Activated CD4-positive, CD25-positive, alpha-beta regulatory T cell treated with anti-CD3 and anti-CD28 coated beads, Interleukin-2, amount 50 U/mL, for 72 hours (primary cell): Measurements from ENCODE around the gene DTX1.
A peak's percentile ranks its signal among the peaks of the same experiment; 100 is the strongest.

Experiments used
- DNase-seq: peaks from one replicate; pipeline ENCODE4 v3.0.0; 2021

DTX1 gene

DNA sequence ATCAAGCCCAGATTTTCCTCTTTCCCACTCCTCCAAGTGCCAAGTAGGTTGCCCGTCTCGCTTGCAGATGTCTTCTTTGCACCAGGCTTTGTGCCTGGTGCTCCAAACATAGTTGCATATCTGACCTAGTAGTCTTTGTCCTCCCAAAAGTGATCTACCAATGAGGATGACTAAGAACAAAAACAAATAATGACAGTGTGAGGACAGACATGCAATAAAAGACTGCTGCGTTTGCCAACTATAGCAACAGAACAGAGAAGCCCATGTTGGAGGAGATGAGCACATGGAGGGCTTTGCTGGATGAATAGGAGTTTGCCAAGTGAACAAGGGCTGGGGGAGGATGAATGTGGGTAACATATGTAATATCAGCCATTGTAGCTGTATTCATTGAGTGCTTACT, 15.6 kb downstream of the DTX1 start:
- no peak for DNase-seq

DNA sequence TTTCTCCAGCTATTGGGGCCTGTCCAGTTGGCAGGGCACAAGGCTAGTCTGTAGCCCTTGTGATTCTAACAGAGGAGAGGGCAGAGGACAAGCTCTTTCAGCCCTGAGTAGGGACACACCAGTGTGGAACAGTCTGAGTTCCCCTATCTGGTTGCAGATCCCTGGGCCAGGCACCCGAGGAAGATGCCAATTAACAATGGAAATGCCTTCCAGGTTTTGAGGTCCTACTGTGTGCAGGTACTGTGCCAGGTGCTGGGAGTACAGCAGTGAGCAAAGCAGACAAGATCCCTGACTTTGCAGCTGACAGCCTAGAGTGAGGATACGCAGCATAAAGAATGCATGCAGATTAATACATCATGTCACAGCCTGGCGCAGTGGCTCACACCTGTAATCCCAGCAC, 17.1 kb downstream of the DTX1 start:
- no peak for DNase-seq

DNA sequence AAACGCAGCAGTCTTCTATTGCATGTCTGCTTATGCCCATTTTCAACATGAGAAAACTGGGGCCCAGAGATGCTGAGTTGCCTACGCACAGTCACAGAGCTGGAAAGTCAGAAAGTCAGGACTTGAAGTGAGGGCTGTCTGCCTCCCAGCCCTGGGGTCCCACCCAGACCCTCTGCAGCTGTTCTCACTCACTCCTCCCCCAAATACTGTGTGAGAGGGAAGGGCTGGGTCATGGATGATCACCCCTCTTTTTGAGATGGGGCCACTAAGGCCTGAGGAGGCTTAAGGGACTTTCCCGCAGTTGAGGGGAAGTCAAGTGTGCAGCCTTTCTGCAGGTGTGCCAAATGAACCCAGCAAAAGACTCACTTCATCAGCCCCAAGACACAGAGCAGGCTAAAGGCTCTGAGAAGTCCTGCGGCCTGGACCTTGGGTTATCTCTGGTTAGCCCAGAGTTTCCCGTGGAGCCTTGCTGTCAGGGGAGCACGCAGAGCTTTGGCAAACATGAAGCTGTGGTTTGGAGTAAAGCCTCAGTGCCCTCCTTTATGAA, 18.7 kb downstream of the DTX1 start:
- no peak for DNase-seq

DNA sequence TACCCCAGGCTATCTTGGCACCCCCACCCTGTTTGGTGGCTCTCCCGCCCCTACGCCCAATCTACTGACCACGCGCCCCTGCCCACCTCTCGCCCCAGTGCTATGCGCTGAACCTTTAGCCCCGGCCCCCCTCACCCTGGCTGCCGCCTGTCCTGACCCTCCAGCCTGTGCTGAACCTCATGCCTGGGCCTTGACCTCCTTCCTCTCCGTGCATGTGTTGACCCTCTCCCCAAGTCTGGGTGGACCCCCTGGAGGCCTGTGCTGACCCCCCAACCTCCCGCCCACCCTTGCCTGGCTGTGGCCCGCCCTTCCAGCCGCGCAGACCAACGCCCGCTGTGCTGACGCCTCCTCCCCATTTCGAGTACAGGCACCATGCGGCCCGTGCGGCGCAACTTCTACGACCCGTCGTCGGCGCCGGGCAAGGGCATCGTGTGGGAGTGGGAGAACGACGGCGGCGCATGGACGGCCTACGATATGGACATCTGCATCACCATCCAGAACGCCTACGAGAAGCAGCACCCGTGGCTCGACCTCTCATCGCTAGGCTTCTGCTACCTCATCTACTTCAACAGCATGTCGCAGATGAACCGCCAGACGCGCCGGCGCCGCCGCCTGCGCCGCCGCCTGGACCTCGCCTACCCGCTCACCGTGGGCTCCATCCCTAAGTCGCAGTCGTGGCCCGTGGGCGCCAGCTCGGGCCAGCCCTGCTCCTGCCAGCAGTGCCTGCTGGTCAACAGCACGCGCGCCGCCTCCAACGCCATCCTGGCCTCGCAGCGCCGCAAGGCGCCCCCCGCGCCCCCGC, 20.7 kb downstream of the DTX1 start:
- DNase-seq = no peak

DNA sequence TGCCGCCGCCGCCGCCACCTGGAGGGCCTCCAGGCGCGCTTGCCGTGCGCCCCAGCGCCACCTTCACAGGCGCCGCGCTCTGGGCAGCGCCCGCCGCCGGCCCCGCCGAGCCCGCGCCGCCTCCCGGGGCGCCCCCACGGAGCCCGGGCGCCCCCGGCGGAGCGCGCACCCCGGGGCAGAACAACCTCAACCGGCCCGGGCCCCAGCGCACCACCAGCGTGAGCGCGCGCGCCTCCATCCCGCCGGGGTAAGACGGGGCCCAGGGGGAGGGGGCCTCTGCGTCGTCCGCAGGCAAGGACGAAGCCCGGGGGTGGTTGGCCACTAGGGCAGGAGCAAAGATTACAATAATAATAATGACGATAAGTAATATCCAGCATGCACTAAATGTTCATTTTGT, 21.3 kb downstream of the DTX1 start:
- no peak for DNase-seq

DNA sequence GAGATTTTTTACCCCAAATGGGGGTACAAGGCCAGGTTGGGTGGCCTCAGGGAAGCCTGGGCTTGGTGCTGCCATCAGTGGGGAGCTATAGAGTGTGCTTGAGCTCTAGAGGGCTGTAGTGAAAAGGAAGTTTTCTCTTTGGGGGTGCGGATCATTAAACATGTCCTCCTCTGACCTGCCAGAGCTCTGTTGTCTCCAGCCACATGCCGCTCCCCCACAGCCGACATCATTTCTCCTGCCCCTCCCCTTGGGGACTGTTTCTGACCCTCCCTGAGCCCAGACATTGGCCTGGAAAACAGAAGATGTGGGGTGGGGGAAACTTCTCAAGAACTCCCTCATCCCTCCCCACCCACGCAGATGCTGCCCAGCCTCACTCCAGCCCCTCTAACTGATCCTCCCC, 25.3 kb downstream of the DTX1 start:
- no peak for DNase-seq

DNA sequence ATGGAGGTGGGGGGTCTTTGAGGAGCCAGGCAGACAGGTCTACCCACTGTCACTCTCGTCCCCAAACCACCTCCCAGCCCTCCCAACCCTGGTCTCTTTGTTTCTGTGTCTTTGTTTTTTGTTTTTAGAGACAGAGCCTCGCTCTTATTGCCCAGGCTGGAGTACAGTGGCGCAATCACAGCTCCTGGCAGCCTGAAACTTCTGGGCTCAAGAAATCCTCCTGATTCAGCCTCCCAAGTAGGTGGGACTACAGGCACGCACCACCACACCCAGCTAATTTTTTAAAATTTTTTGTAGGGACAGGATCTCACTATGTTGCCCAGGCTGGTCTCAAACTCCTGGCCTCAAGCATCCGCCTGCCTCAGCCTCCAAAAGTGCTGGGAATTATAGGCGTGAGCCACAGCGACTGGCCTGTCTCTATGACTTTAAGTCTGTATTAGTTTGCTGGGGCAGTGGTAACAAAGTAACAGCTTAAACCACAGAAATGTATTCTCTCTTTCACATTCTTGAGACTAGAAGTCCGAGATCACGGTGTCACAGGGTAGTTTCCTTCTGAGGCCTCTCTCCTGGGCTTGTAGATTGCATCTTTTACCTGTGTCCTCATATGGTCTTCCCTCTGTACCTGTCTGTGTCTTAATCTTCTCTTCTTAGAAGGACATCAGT, 26.1 kb downstream of the DTX1 start:
- no peak for DNase-seq

DNA sequence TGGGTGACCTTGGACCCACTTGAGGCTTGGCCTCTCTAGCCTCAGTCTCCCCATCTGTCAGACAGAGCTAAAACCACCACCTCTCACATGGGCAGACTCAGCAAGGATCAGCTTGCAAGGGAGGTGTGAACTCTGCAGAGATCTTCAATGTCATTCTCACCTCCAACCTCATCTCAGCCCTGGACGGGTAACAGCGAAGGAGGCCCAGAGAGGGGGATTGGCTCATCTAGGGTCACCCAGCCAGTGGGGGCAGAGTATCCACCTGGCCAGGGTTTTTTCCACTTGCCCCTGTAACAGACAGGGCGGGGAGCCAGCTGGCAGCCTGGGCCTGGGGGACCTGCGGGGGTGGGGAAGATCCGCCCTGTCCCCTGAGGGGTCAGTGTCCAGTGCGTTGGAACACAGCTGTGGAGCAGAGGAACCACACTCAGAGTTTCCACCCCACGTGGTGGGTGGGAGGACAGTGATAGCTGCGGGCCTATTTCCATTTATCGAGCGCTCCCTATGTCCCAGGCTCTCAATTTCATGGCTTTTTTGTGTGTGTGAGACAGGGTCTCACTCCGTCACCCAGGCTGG, 27.4 kb downstream of the DTX1 start:
- DNase-seq = no peak

DNA sequence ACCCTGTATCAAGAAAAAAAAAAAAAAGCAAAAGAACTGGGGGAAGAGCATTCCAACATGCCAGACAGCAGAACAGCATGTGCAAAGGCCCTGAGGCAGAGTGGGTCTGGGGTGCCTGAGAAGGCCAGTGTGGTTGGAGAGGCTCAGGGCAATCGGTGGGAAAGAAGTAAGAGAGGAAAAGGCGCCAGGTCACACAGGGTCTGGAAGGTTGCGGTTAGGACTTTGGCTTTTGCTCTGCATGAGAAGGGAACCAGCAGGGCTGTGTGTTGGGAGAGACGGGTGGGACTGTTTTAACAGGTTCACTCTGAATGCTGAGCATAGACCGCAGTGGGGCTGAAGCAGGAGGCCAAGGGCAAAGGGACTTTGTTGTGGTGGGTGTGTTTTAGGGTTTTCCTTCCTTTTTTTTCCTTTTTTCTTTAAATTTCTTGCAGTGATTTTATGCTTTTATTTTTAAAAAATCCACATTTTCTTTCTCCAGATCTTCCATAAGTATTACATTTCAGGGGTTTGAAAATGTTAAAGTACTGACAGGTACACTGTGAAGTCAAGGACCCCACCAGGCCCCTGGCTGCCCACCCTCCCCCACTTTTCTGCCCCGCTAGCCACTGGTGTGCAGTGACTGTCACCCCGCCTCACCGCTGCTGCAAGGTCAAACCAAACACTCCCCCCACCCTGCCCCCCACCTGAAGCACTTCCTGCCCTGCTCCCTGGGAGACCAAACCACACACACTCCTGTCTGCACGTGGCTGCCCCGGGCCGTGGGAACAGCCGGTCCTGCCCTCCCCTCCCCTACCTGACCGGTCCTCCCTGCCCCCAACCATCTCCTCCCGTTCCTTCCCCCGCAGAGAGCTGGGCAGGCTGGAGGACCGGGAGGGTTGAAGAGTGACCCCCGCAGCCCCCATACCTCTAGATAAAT, 30.0 kb downstream of the DTX1 start:
- no peak for DNase-seq

DNA sequence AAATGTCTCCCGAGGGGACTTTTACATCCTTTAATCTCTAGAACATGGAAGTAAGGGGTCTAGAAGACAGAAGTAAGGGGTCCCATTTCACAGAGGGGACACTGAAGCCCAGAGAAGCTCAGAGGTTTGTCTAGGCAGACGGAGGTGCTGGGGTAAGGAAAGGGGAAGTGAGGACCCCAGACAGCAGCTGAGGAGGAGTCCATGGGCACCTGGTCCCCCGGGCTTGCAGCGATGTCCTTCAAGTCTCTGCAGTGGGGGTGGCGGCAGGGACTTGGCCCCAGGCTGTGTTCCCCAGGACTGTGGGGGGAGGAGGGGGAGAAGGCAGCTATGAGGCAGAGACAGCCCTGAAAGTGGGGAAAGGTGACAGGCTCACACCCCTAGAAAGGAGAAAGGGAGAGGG, 30.7 kb downstream of the DTX1 start:
- DNase-seq = no peak

DNA sequence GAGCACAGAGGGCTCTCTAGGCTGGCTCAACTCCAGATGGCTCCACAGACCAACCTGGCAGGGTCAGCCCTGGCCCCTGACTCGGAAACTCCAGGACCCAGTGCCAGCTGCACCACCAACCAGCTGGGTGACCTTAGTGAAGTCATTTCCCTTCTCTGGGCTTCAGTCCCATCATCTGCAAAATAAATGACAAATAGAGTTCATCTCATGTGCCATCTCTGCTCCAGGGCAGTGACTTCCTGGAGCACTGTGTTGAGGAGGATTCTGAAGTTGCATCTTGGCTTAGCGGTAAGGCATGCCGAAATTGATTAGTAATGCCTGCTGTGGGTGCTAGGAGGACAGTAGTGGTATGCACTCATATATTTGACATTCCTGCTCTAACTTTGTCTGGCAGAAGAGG, 31.5 kb downstream of the DTX1 start:
- no peak for DNase-seq

DNA sequence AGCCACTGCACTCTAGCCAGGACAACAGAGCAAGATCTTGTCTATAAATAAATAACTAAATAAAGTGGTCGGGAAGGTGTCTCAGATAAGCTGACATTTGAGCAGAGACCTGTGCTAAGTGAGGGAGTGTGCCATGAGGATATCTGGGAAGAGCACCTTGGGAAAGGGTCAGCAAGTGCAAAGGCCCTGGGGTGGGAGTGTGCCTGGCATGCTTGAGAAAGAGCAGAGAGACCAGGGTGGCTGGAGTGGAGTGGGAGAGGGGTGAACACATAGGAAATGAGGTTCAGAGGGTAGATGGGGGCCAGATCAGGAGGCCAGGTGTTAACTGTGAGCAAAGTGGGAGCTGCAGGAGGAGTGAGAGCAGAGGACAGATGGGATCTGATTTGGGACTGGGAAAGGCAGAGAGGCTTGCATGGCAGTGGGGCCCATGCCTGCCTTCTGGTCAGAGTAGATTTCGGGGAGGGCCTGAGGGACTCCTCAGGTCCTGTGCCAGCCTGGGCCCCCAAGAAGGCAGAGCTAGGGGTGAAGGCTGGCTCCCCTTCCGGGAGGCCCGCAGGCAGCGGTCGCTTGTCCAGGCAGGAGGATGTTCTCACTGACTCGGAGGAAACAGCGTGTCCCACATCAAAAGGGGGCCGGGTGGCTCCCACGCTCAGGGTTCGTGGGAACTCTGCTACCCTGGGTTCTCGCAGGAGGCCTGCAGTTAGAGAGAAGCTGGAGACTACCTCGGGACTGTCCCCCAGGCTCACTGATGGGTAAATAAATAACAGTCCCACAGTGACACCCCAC, 32.6 kb downstream of the DTX1 start:
- peak; percentile 50 for DNase-seq

DNA sequence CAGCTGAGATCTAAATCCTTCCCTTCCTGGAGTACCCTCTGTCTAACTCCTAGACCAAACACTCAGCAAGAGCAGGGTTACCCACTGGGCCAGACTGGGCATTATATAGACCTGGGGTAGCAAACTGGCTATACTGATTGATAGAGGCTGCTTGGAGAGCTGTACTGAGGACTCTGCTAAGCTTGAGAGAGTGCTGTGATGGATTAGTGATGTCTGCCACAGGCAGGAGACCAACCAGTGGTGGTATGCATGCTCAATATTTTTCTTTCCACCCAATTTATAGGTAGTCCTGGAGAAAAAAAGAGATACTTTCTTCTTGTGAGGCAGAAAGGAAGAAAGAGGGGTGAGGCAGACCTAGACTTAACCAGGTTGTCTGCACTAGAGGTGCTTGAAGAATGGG, 33.3 kb downstream of the DTX1 start:
- DNase-seq = no peak

DNA sequence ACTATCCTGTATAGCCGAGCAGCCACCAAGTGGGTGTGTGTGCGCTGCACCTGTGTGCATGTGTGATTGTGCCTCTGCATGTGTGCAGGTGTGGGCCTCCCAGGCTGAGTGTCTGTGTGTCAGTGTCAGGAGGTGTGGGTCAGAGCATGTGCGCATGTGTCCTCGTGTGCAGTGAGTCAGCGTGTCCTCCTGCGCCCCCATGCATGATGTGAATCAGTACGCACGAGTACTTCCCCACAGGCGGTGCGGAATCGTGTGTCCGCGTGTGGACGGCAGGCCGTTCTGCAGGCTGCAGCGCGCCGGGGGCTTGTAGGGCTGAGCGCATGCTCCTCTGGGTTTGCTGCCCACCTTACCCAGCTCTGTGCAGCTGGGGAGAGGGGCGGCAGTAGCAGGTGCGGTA, 34.2 kb downstream of the DTX1 start:
- no peak for DNase-seq

DNA sequence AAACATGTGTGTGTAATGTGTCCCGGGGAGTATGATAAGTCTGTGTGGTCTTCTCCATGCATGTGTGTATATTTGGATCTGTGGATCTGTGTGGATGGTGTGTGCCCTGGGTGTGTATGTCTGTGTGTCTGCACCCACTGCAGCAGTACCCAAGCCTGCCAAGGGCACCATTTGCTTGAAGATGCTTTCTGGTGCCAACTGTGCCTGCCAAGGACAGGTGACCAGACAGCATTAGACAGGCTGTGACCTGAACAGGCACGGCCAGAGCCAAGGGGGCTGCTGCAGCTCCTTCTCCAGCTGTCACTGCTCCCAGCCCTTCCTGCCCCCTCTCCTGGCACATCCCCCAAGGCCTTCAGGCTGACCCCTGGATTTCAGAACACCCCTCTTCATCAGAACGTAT, 35.0 kb downstream of the DTX1 start:
- no peak for DNase-seq

DNA sequence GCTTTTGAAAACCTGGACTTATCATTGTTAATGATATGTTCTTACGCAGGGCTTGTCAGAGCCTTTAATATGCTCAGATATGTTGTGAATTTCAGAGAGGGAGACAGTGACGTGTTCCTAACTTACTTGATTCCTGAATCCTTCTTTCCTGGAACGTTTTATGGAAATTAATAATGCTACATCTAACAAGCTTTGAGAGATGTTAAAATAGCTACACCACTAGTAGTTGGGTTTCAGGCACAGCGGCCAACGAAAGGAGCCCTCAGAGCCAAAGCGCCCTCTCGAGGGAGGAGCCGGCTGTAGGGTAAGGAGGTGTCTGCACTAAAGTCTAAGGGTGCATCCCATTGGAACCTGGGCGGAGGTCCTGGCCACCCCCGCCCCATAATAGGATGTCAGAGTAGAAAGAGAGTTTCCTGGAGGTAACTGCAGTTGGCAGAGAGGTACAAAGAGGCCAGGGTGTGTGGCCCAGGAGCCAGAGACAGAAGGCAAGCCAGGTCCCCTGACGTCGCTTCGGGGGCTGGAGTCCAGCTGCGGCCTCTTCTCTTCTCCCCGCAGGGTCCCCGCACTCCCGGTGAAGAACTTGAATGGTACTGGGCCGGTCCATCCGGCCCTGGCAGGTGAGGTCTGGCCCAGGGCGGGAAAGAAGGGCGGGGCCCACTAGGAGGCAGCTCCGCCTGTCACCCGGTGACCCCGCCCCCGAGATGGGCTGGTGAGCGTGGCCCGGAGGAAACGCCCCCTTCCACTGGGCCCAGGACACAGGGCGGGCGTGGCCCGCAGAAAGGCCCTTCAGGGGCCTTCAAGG, 36.3 kb downstream of the DTX1 start:
- no peak for DNase-seq

DNA sequence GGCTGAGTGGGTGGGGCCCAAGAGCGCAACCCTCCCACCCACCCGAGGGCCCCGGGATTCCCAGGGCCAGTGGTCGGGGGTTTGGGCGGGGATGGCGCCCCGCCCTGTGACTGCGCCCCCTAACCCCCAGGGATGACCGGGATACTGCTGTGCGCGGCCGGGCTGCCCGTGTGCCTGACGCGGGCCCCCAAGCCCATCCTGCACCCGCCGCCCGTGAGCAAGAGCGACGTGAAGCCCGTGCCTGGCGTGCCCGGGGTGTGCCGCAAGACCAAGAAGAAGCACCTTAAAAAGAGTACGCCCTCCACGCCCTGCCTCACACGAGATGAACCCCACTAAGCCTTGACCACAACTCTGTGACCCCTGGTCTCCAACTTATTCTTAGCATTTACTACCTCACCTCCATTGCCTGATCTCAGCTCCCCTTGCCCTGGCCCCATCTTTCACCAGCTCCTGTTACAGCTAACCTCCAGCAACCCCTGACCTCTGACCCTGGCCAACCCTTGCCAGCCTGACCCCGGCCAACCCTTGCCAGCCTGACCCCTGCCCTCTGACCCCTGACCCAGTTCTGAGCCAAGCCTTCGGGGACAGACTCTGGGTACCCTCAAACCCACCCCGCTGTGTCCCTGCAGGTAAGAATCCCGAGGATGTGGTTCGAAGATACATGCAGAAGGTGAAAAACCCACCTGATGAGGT, 37.0 kb downstream of the DTX1 start:
- no peak for DNase-seq

DNA sequence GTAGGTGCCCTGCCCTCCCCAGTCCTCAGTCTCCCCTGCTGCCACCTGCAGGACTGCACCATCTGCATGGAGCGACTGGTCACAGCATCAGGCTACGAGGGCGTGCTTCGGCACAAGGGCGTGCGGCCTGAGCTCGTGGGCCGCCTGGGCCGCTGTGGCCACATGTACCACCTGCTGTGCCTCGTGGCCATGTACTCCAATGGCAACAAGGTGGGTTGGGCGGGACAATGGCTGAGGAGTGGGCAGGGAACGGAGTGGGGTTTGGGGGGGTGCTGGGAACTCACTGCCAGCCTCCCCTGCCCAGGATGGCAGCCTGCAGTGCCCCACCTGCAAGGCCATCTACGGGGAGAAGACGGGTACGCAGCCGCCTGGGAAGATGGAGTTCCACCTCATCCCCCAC, 38.2 kb downstream of the DTX1 start:
- DNase-seq = no peak

DNA sequence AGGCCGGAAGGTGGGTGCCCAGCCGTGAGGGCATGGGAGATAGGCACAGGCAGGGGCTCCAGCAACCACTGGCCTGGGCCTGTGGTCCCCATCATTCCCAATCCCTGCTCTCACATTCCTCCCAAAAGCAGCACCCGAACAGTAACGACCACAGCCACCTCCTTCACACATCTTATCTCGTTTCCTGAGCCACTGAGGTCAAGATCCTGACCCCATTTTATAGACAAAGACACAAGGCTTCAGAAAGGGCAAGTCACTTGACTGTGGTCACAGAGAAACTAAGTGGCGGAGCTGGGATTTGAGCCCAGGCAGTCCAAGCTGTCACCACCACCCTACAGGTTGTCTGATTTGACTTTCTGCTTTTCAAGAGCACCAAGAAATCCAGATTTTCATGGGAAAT, 38.9 kb downstream of the DTX1 start:
- no peak for DNase-seq

DNA sequence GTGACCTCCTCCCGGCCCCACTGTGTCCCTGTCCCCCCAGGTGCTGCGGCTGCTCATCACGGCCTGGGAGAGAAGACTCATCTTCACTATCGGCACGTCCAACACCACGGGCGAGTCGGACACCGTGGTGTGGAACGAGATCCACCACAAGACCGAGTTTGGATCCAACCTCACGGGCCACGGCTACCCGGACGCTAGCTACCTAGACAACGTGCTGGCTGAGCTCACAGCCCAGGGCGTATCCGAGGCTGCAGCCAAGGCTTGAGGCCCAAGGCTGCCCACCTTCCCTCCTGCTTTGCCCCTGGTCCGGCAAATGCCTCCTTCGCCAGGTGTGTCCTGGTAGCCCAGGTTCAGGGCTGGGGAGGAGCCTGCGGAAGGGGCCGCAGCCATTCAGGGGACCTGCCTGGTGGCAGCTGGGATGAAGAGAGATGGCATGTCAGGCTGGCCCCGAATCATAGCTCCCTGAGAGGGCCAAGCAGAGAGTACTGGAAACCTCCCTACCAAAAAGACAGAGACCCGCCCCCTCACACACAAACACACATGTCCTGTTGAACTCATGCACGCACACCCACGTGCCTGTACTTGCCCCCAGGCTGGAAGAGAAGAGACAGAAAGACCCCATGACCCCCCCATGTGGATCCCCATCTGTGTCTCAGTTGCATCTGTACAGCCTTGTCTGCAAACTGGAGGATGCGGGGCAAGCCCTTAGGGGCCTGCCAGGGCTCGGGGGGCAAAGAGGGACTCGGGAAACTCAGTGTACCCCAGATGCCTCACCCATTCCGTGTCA, 40.3 kb downstream of the DTX1 start:
- no peak for DNase-seq
